SKM-1 (cell line): ENCODE data around the gene VDAC2.

Experiments used
- DNase-seq: peaks from one replicate; lab custom pipeline; 2025; ENCODE audit not compliant: unreplicated experiment; lab: John Stamatoyannopoulos, UW

Gene VDAC2

DNA sequence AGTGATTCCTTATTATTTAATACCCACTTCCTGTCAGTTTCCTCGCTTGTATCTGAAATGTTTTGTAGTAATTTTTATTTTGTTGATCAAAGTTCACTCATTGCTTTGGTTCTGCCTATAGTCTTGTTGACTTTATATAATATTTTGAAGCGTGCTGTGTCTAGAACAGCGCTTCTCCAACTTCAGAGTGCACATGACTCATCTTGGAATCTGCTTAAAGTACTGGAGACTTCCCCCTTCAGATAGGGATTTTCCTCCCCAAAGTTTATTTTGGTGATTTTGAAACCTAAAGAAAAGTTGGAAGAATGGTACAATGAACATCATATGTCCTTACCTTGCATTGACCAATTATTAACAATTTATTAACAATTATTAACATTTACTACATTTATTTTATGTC lies 19.4 kb downstream of the VDAC2 start:
- DNase-seq, result no peak

DNA sequence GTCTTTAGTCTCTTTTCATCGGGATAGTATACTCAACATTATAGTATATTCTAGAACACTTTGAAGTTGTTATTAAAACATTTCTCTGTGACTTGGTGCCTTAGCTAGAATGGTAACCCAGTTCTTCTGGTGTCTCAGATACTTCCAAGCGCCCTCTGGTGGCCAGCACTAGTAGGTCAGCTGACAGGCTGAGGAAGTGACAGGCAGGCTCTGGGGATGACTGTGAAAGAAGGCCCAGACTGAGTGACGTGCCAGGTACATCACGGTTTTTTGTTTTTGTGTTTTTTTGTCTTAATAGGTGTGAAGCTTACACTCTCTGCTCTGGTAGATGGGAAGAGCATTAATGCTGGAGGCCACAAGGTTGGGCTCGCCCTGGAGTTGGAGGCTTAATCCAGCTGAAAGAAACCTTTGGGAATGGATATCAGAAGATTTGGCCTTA lies 20.0 kb downstream of the VDAC2 start:
- peak; percentile 65 for DNase-seq

DNA sequence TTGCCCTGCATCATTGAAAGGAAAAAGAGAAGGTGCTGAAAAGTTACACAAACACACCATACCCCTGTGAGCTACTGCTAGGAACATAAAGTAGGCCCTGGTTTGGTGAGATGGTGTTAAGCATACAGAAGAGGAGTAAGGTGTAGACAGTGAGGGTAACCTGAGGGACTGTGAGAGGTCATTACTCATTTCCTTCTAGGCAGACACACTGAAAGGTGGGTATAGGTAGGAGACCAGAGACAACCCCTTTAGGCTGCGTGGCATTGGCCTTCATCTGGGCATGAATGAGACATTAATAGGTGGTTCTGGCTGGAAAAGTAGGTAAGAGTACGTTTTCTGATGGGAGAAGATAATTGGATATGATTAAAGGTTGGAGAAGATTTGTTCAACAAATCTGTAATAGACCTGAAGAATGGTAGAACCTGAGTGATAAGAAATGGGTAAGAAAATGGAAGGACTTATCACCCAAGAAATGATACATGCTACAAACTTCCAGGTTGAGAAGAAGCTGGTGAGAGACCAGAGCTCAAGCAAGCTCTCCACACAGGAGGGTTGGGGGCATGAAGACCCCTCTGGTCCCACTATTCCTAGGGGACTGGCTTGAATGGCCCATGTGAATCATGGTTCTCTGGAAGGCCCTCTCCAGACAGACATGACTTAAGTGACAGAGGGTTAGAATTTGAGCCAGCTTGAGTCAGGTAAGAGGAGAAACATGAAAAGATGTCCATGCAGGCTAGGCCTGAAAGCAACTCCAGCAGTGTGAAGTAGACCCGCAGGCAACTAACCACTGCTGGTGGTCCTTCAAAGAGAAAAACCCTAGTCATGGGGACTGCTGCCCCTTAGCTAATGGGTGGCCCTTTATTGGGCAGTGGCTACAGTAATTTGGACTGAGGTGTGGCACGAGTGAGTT lies 21.3 kb downstream of the VDAC2 start:
- no peak for DNase-seq

DNA sequence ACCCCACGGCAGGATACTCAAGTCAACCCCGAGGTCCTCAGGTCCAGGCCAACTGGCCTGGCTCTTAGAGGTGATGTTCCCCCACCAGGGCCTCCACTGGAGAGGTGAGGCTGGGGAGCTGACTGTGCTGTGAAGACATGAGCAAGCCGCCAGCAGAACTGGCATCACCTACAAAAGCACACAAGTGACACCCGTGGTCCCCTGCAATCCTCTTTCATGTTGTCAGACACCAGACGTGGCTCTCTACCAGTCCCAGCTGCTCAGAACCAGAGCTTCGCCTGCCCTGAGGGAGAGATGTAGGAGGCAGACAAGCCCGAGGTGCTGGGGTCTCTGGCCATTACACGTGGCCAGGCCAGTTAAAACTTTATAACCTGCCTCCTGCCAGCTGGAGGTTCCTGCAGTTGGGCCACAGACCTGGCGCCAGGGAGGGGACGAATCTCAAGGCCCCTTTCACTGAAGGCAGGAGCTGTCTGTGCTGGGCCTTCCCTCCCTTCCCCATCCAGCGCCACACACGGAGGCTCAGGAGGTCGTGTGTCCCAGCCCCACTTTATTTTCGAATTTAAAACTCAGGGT lies 22.9 kb downstream of the VDAC2 start:
- DNase-seq, result no peak

DNA sequence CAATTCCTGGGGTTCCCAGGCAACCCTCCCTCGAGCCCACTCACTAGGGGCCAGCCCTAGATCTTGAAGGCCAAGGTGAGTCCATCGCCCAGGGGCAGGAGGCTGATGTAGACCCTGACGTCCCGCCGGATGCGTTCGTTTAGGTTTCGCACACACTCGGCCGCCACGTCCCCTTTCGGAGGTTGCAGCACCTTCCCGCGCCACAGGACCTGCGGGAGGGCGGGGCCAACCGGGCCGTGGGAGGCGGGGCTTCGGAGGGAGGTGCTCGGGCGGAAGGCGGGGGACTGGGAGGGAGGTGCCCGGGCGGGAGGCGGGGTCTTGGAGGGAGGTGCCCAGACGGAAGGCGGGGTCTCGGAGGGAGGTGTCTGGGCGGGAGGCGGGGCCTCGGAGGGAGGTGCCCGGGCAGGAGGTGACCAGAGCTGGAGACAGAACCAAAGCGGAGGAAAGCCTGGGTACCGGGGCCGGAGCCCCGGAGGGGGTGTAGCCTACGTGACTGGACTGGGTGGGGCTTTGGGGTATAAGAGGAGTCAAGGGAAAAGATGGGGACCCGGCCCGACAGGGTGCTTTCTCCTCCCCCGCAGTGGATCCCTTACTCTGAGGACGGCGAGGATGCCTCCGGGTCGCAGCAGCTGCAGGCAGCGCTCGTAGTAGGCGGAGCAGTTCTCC lies 23.6 kb downstream of the VDAC2 start:
- no peak for DNase-seq

DNA sequence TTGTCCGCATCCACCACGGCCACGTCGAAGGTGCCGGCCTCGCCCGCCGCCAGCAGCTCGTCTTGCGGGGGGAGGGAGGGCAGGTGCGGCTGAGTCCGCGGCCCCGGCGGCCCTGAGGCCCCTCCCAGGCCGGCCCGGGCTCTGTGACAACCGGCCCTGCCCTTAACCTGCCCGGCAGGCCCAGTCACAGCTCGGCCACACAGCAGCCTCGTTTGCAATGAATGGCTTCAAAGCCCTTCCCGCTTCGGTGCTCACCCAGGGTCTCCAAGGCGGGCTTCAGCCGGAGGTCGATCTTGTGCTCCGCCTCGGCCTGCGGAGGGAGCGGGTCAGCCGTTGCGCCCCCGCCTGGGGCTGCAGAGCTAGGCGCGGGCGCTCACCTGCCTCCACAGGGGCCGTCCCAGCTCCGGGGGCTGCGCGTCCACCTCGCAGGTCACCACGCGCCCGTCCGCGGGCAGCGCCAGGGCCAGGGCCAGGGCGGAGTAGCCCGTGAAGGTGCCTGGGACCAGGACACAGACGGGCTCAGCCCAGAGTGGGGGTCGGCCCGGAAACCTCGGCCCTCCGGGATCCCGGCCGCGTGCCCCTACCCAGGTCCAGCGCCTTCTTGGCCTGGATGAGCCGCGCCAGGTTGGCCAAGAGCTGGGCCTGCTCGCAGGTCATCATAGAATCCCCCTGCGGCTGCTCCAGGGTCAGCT lies 24.2 kb downstream of the VDAC2 start:
- DNase-seq, result no peak

DNA sequence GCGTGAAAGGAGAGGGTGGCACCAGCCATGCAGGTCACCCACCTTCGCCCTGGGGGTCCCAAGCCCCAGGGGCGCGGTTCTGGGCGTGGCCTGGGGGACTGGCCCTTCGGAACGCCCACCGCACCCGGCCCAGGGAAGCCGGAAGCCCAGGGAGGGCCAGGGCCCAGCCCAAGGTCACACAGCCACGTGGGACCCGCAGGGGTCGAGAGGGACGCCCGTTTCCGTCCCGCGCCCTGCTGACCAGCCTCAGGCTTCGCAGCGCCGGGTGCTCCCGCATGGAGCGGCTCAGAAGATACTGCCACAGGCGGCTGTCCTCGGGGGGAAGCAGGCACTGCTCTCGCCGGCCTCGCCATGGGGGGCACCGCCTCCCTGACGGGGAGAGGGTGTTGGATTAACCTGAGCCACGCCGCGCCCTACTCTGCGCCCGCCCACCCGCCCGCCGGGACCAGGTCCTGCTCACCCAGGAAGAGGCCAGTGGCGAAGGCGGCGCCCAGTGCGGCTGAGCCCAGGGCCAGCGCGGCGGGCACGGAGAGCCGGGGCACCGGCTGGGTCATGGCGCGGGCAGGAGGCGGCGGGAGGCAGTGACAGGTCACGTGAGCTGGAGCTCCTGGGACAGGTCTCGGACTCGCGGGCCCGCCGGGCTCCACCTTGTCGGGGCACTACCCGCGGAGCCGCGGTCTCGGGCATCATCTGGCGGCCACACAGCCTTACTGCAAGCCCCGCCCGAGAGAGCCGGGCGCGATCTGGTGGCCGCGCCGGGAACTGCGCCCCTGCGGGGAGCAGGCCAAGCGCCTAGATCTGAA lies 25.0 kb downstream of the VDAC2 start, which contains the start of gene COMTD1:
Gene COMTD1 (minus strand): TSS at position 583 of the 803 bp plus-strand sequence. CDS start 29 bp downstream, at position 554.
- peak; percentile 90 for DNase-seq

DNA sequence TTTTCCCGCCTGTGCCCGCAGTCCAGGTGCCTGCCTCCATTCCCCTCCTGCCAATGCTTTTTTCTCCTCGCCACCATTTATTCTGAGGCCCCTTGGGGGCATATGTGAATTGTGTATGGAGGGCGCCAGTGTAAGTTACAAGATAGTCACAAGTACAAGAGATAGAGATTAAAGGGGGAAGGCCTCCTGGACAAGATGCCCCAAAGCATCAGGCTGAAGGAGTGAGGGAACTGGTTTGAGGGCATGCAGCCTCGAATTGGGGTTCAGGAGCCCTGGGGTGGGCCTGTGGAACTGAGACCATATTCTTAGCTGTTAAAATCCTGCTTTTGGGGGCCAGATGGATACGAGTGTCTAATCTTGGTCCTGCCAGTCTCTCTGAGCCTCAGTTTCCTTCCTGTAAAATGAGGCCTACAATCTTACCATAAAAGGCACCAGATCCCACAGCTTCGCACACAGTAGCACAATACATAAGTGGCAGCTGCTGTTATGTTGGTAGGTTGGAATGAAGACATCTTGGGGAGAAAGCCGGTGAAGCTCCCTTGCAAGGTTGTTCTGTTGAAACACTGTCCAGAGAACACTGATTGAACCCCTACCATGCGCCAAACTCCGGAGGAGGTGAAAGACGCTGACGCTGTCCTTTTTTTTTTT lies 25.7 kb downstream of the VDAC2 start:
- no peak for DNase-seq

DNA sequence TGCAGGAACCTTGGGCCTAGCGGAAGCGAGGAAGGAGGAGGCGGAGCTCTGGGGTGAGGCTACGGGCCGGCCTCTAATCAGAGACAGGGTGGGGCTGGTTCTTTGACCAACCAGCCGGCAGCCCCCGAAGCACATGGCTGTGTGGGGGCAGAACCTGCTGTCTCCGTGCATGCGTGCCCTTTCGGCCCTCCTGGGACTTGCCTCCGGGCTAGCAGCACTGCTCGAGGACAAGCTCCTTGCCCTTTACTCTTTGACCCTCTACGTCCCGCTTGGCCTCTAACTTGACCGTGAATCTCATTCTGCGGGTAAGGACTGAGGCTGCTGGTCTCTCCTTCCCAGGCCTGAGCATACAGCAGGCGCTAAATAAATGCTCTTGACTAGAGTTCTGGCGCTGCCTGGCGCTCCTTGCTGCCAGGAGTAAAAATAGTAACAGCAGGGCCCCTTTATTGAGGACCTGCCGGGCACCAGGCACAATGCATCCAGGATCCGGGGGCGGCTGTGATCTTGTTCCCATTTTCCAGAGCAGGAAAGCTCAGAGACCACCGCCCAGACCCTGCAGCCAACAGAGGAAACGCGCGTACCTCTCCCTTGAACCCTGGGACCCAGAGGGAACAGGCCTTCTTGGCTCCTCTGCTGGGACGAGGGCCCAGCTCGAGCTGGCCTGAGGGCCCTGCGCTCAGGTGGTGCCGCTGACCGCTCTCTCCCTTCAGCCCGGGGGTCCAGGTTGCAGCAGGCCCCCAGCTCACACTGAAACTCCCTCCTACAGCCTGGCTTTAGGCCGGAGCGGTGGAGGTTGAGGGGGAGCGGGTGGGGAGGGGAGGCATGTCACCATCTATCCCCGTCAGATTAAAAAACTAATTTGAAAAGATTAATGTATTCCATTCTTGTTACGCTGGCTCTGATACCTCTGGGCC lies 27.8 kb downstream of the VDAC2 start:
- no peak for DNase-seq

DNA sequence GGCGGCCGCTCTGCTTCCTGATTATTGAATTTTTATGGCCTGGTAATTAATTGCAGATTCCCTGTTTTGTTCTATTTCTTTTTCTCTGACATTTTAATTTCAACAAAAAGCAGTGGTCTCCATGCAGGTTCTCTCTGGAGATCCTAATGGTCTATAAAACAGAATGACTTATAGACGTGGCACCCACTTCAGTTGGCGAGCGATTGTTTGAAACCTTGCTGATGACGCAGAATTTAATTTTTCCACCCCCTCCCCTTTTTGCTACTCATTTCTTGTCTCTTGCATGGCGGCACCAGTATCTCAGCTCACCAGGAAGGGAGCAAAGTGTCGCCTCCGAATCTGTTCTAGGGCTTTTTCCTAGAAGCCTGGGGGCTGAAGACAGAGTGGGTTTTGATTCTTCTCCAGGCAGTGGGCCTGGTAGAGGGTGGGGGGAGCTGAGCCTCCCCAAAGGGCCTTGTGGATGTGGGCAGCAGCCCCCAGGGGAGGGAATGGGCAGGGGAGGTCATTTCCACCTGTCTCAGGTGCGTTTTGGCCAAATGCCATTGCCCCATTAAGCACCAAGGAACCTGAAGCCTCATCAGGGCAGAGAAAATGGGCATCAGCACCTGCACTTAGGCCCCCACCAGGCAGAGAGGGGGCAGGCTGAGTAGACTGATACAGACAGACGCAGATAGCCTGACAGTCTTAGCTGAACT lies 28.6 kb downstream of the VDAC2 start:
- no peak for DNase-seq

DNA sequence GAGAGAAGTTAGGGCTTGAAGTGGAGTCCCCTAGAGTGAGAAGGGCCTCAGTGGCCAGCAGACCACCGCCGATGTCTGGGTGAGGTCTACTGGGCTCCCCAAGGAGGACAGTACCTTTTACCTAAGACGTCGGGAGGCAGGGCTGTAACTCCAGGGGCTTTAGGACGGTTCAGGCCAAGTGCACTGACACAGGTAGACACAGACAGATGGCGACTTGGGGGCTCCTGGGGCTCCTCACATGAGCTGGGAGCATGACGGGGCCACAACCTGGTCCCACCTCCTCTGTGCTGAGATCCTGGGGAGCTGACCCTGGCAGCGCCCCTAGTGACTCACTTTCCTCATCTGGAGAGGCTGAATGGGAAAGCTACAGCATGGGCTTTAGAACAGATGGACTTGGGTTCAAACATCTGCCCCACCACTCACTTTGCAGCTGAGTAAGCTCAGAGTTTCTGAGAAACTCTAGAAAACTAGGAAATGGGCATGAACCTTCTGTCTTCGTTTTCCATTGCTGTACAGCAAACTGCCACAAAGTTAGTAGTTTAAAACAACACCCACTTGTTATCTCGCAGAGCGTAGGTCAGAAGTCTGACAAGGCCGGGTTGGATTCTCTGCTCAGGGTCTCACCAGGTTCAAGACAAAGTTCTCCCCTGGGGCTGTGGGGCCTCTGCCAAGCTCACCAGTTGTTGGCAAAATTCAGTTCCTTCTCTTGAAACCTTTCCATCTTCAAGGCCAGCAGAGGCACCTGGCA lies 29.9 kb downstream of the VDAC2 start:
- no peak for DNase-seq

DNA sequence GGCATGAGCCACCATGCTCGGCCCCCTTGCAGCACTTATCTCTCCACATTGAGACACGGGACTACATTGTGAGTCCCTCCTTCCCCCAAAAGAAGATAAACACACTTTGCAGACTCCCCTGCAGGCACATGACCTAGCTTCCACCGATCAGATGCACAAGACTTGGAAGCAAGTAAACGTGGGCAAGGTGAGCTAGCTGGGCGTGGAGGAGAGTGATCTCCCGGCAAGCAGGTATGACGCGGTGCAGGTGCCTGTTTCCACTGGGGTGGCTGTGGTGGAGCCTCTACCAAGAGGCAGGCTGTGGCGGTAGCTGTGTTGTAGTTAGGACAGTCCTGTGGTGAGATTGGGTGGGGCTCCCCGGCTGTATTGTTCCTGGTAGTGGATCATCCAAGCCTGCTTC lies 32.8 kb downstream of the VDAC2 start:
- DNase-seq, result no peak

DNA sequence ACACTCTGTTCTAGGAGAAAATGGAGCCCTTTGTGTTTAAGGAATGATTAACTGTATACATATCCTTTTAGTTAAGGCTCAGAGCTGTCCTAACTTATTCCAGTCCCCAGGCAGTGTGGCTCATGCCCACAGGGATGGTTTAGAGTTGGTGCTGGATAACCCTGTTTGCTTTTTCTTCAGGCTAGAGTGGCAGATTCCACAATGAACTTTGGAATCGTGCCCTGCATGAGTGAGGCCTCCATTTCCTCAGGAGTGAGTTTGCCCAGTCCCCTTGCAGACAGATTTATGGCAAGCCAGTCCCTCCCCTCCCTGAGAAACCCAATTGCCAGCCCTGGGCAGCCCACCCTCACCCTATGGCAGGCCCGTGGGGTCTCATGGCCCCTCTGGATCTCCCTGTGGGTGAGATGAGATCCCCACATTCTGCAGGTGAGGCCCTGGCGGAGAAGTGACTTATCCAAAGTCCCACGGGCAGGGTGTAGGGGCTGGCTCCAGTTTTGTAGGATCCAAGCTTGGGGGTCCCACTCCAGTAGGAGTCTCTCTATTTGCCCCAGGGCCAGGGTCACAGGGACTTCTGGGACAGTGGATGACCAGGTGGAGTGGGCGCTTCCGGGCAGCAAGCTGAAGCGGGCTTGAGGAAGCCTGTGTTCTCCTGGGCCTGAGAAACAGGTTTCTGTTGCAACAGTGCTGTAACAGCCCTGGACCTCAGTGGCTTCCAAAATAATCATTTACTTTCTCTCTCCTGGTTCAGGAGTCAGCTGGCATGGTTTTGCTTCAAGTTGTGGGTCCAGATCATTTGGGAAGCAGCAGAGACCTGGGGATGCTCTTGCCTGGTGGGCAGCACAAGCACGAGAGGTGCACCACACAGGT lies 34.1 kb downstream of the VDAC2 start:
- no peak for DNase-seq

DNA sequence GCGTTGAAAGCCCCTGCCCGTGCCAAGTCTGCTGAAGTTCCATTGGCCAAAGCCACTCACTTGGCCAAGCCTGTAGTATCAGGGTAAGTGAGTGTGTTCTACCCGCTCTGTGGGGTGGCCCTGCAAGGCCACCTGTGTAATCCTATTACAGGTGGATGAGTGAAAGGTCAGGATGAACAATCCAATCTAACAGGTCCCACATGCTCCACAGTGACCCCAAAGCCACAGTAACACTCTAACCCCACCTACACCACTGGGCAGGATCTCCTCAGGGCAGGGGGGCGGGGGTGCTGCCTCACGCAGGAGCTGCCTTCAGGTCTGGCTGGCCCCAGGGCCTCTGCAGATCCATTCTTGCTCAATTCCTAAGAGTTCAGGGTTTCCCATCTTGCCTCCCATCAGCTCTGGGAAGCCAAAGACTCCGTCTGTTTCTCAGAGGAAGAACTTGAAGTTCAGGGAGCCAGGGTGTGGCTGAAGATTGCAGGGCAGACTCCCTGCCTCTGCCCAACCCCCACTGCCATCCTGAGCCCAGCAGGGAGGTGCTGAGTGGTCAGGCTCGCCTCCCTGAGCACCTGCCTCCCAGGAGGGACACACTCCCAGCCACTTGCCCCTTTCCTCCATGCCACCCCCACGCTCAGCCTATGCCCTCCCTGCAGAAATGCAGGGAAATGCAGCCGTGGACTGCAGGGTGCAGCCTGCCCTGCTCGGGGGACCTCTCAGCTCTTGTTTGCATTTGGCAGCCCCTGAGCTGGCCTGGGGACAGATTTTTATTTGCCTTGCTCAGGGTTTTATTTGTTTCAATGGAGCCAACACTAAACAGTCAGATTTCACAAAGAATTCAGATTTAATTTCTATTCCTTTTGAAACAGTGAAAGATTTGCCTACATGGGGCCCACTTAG lies 35.0 kb downstream of the VDAC2 start:
- DNase-seq, result no peak

DNA sequence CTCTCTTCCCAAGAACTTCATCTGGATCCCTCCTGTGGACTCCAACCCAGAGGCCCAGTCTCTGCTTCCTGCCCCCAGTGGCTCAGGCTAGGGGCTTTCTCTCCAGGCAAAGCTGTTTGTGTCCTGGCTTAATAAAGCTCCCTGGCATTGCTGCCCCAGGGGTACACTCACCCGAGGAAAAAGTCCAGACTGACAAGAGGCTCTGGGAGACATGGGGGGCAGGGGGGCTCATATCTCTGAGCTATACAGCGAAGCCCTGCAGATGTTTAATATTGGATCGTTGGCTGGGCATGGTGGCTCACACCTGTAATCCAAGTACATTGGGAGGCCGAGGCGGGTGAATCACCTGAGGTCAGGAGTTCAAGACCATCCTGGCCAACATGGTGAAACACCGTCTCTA lies 35.9 kb downstream of the VDAC2 start:
- no peak for DNase-seq

DNA sequence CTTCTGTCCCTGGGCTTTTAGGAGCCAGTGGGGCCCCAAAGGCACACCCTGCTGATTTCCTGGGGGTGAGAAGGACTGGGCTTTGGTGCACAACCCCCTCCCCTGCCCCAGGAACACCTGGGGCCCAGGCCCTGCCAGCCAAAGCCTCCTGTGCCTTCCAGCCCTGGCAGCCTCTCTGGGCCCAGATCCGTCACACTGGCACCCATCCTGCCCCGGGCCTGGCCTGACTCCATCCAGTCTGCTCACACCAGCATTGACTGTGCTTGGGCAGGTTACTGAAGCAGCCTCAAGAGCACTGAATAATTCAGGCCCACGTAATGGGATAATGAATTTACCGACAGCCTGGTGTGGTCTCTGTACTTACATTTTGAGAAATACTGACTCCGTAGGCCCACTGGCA lies 37.2 kb downstream of the VDAC2 start:
- DNase-seq, result no peak
